GM12891 (cell line): Measurements from ENCODE around the gene PRSS56.

Experiments
- DNase-seq: peaks from one replicate; pipeline ENCODE4 v3.0.0; 2011; ENCODE audit warnings: low spot score; ENCODE audit not compliant: insufficient read length
- FAIRE-seq: peaks from 2 replicates; lab custom pipeline; 2011; peaks lifted over from hg19 to GRCh38; lab: Jason Lieb, UNC
- PAX5 ChIP-seq: IDR thresholded peaks from 2 replicates; pipeline ENCODE4 v1.6.1; 2011; ENCODE audit warnings: low read length, moderate library complexity, mild to moderate bottlenecking; ENCODE audit not compliant: insufficient read depth, severe bottlenecking
- POLR2A ChIP-seq: IDR thresholded peaks from 2 replicates; pipeline ENCODE4 v1.6.1; 2011; ENCODE audit warnings: low read depth, low read length, control low read depth
- POLR2AphosphoS5 ChIP-seq: IDR thresholded peaks from 2 replicates; pipeline ENCODE4 v1.6.1; 2011; ENCODE audit warnings: low read depth, low read length, control low read depth
- POU2F2 ChIP-seq: IDR thresholded peaks from 2 replicates; pipeline ENCODE4 v1.6.1; 2011; ENCODE audit warnings: low read depth, mild to moderate bottlenecking, control low read depth, low read length, moderate library complexity
- SPI1 ChIP-seq: IDR thresholded peaks from 2 replicates; pipeline ENCODE4 v1.6.1; 2011; ENCODE audit warnings: low read depth, low read length, control low read depth
- TAF1 ChIP-seq: IDR thresholded peaks from 2 replicates; pipeline ENCODE4 v1.6.1; 2011; ENCODE audit warnings: low read depth, low read length, control low read depth

PRSS56 gene

GRCh38 chr2:232481322-232482140 lies 38.7 kb upstream of the PRSS56 start:
- no peak for TF ChIP-seq PAX5
- TF ChIP-seq POU2F2: no peak
- no peak for TF ChIP-seq POLR2A
- no peak for TF ChIP-seq SPI1
- no peak for TF ChIP-seq POLR2AphosphoS5
- no peak for TF ChIP-seq TAF1
- DNase-seq (no peak), FAIRE-seq (no peak)

GRCh38 chr2:232482301-232483238 lies 37.6 kb upstream of the PRSS56 start:
- FAIRE-seq (no peak), DNase-seq (no peak)
- TF ChIP-seq POLR2A: no peak
- no peak for TF ChIP-seq PAX5
- no peak for TF ChIP-seq SPI1

- no peak for TF ChIP-seq POLR2AphosphoS5
- TF ChIP-seq PAX5: no peak
- TF ChIP-seq POLR2A: no peak
- no peak for TF ChIP-seq POU2F2
- TF ChIP-seq SPI1: no peak
- TF ChIP-seq TAF1: no peak
- no peak for FAIRE-seq
- no peak for DNase-seq
Observed at GRCh38 chr2:232483311-232483922, 36.8 kb upstream of the PRSS56 start.

- FAIRE-seq: no peak
- TF ChIP-seq POU2F2 (no peak), PAX5 (no peak)
- DNase-seq: no peak
Observed at GRCh38 chr2:232483923-232484627, 36.1 kb upstream of the PRSS56 start.

DNA sequence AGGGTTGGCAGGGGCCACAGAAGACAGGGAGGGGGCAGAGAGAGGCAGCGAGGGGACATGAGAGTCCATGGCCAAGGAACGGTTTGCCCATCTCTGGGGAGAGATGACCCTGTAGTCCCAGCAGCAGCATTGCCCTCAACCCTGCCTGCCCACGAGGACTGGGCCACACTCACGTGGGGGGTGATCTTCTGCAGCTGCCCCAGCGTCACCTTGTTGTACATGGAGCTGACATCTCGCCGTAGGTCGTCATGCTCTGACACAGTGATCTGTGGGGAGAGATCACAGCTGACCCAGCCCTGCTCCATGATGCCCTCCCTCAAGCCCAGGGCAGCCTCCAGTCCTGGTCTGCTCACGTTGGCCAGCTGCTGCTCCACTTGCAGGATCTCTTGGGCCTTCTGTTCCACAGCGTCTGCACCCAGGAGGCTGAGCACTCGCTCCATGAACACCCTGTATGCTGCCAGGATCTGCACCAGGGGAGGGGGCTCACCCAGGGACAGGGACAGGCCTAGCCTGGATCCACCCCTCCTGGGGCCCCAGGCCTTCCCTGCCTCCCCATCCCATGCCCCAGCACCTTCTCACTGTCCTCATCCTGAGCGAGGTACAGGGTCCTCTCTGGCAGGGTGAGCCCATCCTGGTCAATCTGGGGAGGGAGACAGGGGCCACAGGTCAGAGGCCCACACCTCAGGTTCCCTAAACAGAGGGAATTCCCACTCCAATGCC lies 35.4 kb upstream of the PRSS56 start:
- TF ChIP-seq POU2F2: no peak
- TF ChIP-seq POLR2AphosphoS5: no peak
- no peak for TF ChIP-seq PAX5
- TF ChIP-seq SPI1: no peak
- no peak for TF ChIP-seq POLR2A
- TF ChIP-seq TAF1: no peak
- DNase-seq: no peak
- no peak for FAIRE-seq

- TF ChIP-seq POLR2AphosphoS5 (no peak), POU2F2 (no peak), SPI1 (no peak), POLR2A (no peak), PAX5 (no peak), TAF1 (no peak)
- DNase-seq: no peak
- no peak for FAIRE-seq
Observed at GRCh38 chr2:232485348-232485756, 34.8 kb upstream of the PRSS56 start.

GRCh38 chr2:232485757-232486557 lies 34.2 kb upstream of the PRSS56 start:
- FAIRE-seq (no peak), DNase-seq (no peak)
- no peak for TF ChIP-seq TAF1
- TF ChIP-seq POLR2A: no peak
- no peak for TF ChIP-seq POU2F2
- TF ChIP-seq POLR2AphosphoS5: no peak
- TF ChIP-seq SPI1: no peak
- no peak for TF ChIP-seq PAX5
